NK-92 (cell line): ENCODE results near the gene JARID2.
"Not testable (repeated sequence)": the region's sequence is repeated elsewhere in the genome, so short reads cannot be mapped to it uniquely, and the experiment has no call there.

Experiments used
- DNase-seq: peaks from one replicate; lab custom pipeline; 2025; ENCODE audit not compliant: unreplicated experiment; lab: John Stamatoyannopoulos, UW

The JARID2 gene

GRCh38 chr6:15411766-15412165 is 165.9 kb downstream of the JARID2 start:
- no peak for DNase-seq

GRCh38 chr6:15412767-15413166 is 166.9 kb downstream of the JARID2 start:
- DNase-seq: no peak

GRCh38 chr6:15413466-15414234 is 167.8 kb downstream of the JARID2 start:
- no peak for DNase-seq

DNA sequence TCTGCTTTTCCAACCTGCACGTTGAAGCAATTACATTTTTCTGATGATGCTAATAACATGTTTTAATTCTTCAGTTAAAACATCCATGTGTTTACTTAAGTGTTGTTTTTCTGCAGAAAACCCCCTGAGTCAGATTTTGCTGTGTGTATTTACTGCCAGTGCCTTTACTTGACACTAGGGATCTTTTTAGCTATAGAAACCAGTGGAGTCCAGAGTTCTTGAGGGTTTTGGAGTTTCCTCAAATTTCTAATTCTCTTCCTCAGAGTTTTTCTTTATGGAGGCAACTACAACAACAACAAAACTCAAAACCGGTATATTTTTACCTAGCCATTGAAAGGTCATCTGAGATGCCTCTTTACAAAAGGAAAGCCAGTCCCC is 168.4 kb downstream of the JARID2 start:
- DNase-seq: no peak

- DNase-seq: not testable (repeated sequence)
Measured at GRCh38 chr6:15415622-15416021, 169.8 kb downstream of the JARID2 start.

DNA sequence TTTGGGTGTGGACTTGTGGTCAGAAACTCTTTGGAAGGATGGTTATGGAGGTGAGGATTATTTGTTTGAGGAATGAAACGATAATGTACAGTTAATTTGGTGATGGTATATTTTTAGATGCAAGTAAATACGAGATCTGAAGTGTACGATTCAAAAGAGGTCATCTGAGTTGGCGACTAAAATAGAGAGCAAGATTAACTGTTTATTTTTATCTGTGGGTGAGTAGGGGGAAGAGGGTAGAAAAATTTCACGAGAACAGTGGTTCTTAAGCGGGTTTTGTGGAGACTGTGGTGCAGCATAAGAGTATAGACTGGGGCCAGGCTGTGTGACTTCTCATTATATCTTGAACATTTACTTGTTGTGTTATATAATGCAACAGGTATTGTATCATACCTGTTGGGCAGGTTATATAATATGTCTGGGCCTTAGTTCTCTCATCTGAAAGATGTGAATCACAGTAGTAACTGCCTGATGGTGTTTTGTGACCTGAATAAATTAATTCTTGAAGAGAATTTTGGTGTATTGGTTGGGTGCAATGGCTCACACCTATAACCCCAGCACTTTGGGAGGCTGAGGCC is 171.2 kb downstream of the JARID2 start:
- DNase-seq: no peak

DNA sequence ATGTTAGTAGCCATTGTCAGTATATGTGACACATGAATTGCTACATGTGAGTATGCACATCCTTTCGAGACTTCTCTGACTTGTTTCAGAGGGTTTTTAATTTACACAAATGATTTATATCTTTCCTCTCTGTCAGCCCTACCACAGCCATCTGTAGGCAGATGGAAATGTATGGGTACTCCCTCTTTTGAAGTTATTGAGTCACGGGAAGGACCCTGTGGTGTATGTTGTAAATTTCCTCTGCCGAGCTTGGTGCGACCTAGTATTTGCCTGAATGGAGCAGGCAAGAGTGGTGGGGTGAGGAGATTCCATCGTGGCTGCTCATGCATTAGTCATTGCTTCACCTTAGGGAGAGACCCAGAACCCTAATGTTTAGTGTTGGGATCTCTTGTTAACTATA is 171.9 kb downstream of the JARID2 start:
- DNase-seq: no peak

DNA sequence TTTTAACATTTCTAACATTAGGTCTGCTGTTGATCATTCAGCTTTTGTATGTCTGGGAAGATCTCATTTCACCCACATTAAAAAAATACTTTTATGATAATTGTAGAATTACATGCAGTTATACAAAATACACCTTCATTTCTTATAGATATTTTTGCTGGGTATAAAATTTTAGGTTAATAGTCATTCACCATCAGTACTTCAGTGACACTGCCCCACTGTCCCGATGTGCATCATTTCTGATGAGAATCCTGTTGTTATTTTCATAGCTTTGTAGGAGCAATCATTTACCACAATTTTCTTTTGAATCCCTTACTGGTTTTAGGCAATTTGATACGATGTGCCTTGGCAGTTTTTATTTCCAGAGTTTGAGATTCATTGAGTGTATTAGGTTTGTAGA is 173.6 kb downstream of the JARID2 start:
- DNase-seq: no peak

DNA sequence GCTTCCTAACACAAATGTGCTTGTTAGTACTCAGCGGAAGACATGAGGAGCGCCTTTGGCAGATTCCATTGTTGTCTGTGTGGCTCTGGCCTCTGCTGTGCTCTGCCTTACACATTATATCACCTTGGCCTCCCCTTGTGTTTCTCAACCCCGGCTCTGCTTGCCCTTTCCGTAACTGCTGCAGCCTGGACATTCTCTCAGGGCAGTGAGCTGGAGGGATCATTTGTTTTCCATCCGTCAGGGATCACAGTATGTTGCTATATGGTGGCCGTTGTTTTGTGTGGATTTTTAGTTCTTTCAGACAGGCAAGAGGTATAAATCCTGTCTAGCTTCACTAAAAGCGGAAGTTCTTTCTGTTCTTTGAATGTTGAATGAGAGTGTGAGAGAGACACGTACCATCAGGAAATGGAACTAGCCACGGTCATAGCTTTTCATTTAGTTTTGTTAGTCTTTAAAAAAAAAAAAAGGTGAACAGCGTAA is 175.1 kb downstream of the JARID2 start:
- DNase-seq: no peak

- DNase-seq: no peak
Measured at GRCh38 chr6:15421945-15422733, 176.3 kb downstream of the JARID2 start.

DNA sequence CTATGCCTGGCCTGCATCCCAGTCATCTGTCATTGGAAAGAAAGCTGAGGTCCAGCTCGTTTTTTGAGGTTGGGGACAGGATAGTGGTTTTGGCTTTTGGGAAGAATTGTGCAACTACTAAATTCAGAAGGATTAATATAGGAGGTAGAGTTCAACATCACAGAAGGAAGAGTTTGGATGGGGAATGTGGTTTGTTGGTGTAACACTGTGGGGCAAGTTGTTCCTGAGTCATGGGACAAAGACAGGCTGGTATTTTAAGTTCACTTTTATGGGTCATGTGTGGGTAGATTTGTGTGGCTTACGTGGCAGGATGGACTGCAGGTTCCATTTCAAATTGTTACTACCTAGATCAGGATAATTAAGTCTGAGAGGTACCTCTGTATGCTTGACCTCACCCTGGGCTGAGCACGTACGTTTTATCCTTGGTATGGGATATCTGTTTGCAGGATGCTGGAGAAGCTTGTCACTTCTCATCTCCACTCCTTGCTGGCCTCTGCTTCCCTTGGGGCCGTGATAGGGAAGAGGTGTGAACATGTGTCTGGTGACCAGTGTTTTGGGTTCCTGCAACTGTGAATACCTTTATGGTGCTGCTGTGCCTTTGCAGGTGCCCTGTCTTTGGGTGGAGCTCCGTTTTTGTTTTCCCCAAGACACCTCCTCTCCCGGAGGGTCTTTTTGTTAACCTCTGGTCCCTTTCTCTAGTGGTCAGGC is 177.6 kb downstream of the JARID2 start:
- DNase-seq: no peak

DNA sequence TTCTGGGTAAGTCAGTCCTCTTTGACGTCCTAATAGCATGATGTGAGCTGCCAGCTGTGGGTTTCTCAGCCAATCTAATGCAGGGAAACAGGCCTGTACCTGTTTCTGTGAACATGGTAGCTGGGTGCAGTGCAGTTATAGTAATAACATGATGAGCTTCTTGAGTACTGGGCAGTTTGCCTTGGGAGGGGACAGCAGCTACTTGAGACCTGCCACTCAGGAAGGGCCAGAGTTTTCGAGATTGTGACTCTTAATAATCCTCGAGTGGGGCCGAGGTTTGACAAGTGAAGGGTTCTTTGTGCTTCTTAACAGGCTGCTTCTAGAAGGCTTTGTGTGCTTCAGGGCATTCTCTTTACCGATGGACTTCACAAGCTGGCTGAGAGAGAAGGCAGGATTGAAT is 180.1 kb downstream of the JARID2 start:
- DNase-seq: no peak

- DNase-seq: no peak
Measured at GRCh38 chr6:15426395-15426794, 180.5 kb downstream of the JARID2 start.

GRCh38 chr6:15426901-15427300 is 181.0 kb downstream of the JARID2 start:
- no peak for DNase-seq

GRCh38 chr6:15427331-15428070 is 181.6 kb downstream of the JARID2 start:
- DNase-seq: no peak

DNA sequence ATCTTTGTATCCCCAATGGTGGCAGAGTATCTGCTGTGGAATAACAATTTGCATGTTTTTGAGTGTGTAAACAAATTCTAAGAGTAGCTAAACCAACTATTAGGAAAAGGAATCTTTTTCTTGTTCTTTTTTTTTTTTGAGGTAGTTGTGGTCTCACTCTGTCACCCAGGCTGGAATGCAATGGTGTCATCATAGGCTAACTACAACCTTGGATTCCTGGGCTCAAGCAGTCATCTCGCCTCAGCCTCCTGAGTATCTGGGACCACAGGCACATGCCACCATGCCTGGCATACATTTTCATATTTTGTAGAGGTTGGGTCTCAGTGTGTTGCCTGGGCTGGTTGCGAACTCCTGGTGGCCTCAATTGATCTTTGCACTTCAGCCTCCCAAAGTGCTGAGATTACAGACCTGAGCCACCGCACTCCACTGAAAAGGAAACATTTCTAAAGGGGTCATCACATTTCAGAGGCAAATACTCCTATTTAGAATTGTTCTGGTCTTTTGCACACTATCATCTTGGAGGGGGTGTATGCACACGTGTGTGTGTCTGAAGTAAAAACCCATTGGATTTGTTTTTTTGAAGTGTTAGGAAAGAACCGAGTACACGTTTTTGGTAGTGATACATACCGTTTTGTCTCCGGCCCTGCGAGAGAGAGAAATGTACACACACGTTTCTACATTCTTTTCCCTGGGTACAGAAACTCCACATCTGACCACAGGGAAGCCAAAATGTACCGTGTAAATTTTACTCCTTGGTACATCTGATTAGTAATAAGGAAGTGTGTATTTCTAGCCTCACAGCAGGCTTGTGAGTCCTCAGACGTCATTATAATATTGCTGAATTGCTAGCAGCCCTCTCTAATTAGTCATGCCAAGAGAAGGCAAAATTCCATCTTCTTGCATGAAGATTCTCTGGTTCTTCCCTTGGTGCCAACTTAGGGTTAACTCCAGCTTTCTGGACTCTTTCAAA is 183.6 kb downstream of the JARID2 start:
- DNase-seq: no peak

DNA sequence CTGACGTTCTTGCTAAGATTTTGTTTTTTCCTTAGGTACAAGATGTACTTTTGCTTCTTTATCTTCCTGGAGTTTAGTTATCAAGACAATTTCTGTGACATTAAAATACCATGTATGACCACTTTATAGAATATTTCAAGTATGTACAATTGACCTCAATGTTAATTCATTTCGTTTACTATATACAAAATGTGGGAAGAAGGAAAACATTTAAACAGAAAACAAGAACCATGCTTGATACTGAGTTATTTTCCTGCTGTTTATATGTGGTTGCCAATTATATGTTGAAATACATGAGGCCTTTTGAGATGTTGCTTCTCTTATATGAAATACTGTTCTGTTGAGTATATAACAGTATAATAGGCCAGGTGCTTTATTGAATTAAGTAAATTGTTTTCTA is 184.3 kb downstream of the JARID2 start:
- DNase-seq: no peak

DNA sequence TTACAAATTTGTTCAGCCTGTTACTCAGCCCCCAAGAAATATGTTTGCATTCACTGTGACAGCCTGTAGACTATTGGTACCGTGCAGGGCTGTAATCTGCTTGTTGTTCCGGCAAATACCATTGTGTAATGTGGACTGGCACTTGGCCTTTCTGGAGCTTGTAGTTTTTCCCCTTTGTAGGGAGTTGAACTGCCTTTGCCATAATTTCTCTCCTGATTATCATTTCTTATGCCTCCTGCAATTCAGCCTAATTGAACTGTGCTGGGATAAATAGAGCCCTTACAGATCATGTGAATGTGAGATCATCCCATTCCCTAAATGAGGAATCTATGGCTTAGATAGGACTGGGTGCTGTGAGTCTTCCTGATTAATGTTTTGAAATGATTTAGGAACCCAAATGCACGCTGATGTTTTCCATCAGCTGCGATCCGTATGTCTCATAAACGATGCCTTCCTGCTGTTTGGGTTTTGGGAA is 185.1 kb downstream of the JARID2 start:
- DNase-seq: no peak

DNA sequence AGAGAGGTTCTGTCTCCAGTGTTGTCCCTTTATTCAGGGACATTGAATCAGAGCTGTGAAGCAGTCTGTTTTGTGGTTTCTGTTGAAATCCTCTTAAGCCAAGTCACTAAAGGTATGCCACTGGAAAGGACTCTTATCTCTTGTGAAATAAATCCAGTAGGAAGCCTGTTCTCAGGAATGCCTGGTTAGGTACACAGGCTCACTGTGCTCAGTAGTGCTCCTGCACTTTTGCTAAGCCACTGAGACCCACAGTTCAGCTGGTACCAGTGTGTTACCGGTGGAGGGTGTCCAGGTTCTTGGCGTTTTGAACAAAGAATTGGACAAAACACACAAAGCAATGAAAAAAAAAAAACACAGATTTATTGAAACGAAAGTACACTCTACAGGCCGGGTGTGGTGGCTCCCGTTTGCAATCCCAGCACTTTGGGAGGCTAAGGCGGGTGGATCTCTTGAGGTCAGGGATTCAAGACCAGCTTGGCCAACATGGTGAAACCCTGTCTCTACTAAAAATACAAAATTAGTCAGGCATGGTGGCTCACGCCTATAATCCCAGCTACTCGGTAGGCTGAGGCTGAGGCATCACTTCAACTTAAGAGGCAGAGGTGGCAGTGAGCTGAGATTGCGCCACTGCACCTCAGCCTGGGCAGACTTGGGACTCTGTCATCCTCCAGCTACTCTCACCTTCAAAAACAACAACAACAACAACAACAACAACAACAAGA is 186.1 kb downstream of the JARID2 start:
- no peak for DNase-seq
